Thyroid gland (tissue), 4 donors: ENCODE data around the gene ITIH5.

Experiments used
- CTCF ChIP-seq, 6 experiments: fragments of 200-600 bp in 3 of 6; fragments of 450-650 bp in 3 of 6; sonication (generic) in 3 of 6; IDR thresholded peaks; one replicate each; pipeline ENCODE4 v1.5.1; 2016 to 2019; ENCODE audit warnings: antibody characterized with exemption in 6 of 6, mild to moderate bottlenecking in 2 of 6, inconsistent platforms in 1 of 6, moderate library complexity in 1 of 6
- POLR2A ChIP-seq, 2 donors: fragments of 450-650 bp; IDR thresholded peaks; one replicate each; pipeline ENCODE4 v1.6.1; 2017; ENCODE audit warnings: antibody characterized with exemption in 2 of 2, mild to moderate bottlenecking in 2 of 2, moderate library complexity in 1 of 2

- no peak for TF ChIP-seq CTCF (IDR thresholded peaks at IDR 0.05)
- TF ChIP-seq POLR2A (IDR thresholded peaks at IDR 0.05) = no peak
Observed at GRCh38 chr10:7519351-7519750, 147.4 kb downstream of the ITIH5 start.
